Cerebellar cortex (tissue), 1 donor: Measurements from ENCODE around the gene PITPNM2.

Source experiments
- DNase-seq: peaks from one replicate; pipeline ENCODE4 v3.0.0-alpha.2; 2015; ENCODE audit warnings: low spot score

The PITPNM2 gene

DNA sequence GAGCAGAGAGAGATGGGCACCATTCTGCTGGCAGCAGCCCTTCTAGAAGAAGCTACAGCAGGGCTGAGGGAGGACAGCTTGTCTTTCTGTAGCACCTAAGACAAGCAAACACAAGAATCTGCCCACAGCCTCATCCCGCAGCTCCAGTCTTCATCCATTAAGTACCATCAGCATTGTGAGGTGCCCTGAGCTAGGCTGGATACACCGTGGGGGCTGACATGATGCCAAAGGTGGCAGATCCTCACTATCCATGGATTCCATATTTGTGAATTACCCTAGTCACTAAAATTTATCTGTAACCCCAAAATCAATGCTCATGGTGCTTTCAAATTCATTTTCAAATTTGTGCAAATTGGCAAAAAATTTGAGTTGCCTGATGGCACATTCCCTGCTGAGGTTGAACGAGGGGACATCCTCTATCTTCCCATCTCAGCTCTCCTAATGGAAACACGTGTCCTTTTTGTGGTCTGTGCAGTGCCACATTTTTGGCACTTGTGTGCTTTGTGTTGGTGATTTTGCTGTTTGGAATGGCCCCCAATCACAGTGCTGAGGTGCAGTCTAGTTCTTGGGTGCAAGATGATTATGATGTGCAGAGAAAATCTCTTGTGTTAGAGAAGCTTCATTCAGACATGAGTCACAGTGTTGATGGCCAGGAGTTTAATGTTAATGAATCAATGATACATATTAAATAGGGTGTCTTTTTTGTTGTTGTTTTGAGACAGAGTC is 7.0 kb downstream of the PITPNM2 start:
- no peak for DNase-seq

DNA sequence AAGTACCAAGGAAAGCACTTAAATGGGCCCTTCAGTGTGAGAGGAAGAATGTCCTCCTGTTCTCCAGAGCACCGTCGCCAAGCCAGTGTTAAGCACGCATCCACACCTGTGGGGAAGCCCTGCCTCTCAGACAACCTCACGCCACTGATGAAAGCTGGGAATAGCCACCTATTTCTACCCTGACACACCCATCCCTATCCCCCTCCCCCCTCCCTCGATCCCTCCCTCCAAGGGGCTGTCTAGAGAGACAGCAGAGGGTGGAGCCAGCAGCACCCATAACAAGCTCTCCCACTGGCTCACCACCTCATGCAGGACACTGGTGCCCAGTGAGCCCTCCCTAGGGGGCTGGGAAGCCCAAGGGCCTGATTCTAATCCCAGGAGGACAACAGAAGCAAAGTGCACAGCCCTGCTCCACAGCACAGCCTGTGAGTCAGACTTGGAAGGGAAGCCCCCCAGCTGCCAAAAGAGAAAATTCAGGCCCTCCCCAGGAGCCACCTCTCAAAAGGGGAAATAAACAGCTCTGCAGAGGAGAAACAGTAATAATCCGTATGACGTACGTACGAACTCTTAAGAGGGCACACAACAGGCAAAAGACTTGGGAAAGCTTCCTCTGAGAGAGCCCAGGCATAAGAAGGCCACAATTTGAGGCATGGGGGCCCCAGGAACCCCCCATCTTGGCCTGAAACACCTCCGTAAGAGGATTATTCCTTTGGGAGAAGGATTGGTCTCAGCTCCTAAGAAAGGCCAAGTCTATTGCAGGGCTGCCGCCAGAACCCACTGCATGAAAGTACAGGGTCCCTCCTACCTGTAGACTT is 7.8 kb downstream of the PITPNM2 start:
- DNase-seq, result no peak

DNA sequence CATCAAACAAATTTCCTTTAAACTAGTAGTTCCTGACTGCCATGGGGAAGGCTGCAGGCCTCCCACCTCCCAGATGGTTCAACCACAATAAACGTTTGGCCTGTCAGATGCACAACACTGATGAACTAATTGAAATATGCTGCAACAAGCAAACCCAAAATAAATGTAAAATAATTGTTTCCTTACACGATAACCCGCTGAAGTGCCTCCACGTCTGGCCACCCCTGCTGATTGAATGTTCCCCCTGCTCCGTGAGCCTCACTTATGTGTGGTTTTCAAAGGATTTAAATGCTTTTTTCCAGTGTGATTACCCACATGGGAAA is 8.4 kb downstream of the PITPNM2 start:
- DNase-seq, result no peak

GRCh38 chr12:123141615-123142517 is 9.0 kb downstream of the PITPNM2 start:
- DNase-seq, result no peak

DNA sequence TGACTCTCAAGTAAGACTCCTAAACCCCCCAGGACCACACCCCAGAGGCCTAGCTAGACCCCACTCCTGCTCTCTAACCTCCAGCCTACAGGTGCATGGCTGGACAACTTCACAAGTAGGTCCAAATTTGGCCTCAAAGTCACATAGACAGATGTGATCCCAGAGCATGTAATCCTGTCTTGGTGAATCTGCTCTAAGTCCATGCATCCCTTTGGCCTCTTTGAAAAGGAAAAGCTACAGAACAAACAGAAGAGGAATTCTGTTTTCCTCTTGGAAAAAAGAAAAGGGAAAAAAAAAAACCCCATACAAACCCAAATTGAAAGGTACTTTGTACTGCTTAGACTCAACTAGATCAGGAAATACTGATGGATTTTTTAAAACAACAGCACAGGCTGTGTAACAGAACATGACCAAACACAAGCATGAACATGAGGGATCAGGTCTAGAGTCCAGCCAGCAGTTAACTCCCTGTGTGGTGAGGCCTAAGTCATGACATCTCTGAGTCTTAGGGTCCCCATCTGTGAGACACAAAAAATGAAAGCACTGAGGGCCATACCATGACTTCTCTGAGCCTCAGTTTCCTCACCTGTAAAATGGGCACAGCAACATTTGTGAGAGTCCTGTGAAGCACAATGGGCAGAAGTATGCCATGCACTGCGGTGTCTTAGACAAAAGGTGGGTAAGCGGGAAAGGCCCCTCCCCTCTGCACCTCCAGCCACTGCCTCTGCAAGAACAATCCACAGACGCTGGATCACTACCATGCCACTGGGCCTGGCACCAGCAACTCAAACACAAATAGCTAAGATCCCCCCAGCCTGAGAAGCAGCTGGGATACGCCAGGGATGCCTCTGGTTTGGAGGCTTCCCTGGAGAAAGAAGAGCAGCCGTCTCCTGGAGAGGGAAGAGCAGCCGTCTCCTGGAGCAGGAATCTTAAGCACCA is 9.9 kb downstream of the PITPNM2 start:
- DNase-seq, result no peak

DNA sequence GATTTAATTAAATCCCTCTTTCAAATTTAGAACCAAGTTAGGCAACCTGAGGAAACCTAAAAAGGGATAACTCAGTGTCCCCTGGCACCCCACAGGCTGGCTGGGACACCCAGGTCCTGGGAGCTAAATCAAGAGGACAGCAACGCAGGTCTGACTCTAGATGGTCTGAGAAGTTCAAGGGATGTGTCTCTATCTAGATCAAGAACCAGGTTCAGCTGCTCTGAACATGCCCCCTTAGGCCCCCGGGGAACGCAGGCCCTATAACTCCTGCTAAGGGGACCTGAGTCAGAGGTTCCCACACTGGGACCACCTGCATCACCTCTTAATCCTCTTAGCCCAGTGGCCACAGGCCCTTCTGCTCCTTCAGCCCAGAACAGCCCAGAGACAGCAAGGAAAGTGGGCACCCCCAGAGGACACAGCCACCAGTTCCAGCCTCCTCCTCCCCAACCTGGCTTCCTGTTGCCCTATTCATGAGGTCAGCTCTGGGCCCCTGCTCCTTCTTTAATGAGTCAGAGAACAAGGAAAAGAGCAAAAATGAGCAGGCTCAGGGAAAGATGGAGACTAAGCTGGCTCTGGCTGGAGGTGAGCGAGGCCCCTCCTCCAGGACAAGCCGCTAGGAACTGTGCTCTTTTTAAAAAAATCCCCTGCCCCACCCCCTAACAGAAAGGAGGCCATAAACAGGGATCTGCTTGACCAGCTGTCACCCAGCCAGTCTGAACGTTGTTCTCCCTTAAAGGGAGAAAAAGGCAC is 10.8 kb downstream of the PITPNM2 start:
- DNase-seq, result no peak

DNA sequence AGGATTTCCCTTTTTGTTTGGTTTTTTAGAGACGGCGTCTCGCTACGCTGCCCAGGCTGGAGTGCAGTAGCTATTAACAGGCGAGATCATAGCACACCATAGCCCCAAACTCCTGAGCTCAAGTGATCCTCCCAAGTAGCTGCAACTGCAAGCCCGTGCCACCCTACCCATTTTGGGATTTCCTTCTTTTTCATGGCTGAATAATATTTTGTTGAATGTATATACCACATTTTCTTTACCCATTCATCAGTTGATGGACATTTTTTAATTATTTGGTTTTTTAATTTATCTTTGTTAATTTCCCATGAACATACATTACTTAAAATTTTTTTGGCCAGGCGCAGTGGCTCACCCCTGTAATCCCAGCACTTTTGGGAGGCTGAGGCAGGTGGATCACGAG is 15.2 kb downstream of the PITPNM2 start:
- no peak for DNase-seq

- DNase-seq, result no peak
Observed at GRCh38 chr12:123134826-123135225, 16.1 kb downstream of the PITPNM2 start.

GRCh38 chr12:123134271-123134671 is 16.6 kb downstream of the PITPNM2 start:
- DNase-seq, result no peak

DNA sequence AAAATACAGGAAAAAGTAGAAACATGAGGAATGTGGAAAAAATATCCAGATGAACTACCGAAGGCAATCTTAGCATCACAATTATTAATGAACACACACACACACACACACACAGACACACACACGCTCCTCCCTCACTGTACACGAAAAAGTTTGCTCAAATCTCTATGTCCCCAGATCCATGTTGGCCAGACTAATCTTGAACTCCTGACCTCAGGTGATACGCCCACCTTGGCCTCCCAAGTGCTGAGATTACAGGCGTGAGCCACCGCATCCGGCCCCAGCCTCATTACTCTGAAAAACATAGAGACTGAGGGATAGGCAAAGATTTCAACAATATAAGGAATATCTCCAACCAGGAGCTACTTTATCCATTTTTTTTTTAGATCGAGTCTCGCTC is 17.2 kb downstream of the PITPNM2 start:
- DNase-seq, result no peak

- DNase-seq, result no peak
Observed at GRCh38 chr12:123132951-123133619, 17.8 kb downstream of the PITPNM2 start.

DNA sequence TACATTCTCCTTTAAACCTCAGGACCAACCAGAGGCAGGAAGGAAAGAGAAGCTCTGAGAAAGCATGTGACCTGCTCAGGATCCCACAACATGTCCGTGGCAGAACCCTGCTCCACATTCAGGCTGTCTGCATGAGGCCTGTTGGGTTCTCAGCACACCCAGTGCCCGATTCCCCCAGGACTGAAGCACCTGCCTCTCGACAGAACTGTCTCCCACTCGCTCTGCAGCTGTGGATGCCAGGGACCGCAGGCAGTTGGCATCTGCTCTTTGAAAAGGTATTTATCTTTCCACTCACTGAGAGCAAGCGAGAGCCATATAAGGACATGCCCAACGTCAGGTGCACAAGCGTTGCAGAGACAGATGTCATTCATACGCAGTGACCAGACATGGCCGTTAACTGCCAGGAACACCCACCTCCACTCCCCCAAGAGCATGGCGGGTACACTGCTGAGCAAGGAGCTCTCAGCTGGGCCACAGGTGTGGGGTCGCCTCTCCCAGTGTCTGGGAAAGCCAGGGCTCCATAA is 18.9 kb downstream of the PITPNM2 start:
- no peak for DNase-seq

DNA sequence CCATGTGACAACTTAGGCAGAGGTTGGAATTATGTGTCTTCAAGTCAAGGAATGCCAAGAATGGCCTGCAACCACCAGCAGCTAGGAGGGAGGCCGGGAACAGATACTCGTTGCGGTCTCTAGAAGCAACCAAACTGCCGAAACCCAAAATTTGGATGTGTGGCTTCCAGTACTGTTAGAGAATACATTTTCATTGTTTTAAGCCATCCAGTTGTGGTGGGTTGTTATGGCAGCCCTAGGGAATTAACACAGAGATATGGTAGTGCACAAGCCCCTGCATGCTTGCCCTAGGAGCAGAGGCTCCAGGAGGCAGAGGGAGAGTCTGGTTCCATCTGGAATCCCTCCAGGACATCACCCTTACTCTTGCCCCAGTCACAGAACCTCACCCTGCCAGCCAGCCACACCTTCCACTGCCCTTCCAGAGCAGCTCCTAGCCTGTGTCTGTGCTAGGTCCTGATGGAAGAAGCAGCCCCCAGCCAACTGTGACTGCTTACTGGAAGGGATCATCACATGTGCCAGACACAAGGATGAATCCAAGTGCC is 19.5 kb downstream of the PITPNM2 start:
- DNase-seq, result no peak

GRCh38 chr12:123129621-123130020 is 21.3 kb downstream of the PITPNM2 start:
- DNase-seq, result no peak

- no peak for DNase-seq
Observed at GRCh38 chr12:123127182-123127495, 23.8 kb downstream of the PITPNM2 start.

GRCh38 chr12:123126294-123127181 is 24.4 kb downstream of the PITPNM2 start:
- no peak for DNase-seq

- no peak for DNase-seq
Observed at GRCh38 chr12:123122626-123123025, 28.3 kb downstream of the PITPNM2 start.

- DNase-seq, result no peak
Observed at GRCh38 chr12:123121670-123122069, 29.2 kb downstream of the PITPNM2 start.
